Stomach (tissue), 9 donors: ENCODE results near the gene APOL2. TPM values are rescaled to one million over a fixed set of nuclear protein-coding genes. Genes with fewer than 3 reads are reported as not detected.

Experiments used
- DNase-seq, 2 donors: peaks; one replicate each; pipeline versions ENCODE4 v3.0.0 to v3.0.0-alpha.2; 2013 to 2019
- H3K27ac ChIP-seq, 5 donors: fragments of 200-600 bp in 4 of 5; sonication (generic) in 4 of 5; one replicate each; pipeline ENCODE4 v1.5.1; 2013 to 2019; ENCODE audit warnings: mild to moderate bottlenecking in 1 of 5, moderate library complexity in 1 of 5
- H3K27me3 ChIP-seq, 3 donors: fragments of 200-600 bp; sonication (generic); one replicate each; pipeline ENCODE4 v1.5.1; 2017 to 2019; ENCODE audit warnings: mixed run types in 1 of 3
- H3K36me3 ChIP-seq, 4 donors: fragments of 200-600 bp; sonication (generic); 1 replicate in 3 of 4; 2 replicates in 1 of 4; pipeline ENCODE4 v1.5.1; 2016 to 2019
- H3K4me1 ChIP-seq, 4 donors: fragments of 200-600 bp; sonication (generic); one replicate each; pipeline ENCODE4 v1.5.1; 2016 to 2019
- H3K4me3 ChIP-seq, 4 donors: fragments of 200-600 bp; sonication (generic) in 3 of 4; one replicate each; pipeline ENCODE4 v1.5.1; 2016 to 2019; ENCODE audit warnings: mild to moderate bottlenecking in 1 of 4
- H3K9me3 ChIP-seq, 4 donors: fragments of 200-600 bp; sonication (generic); one replicate each; pipeline ENCODE4 v1.5.1; 2016 to 2019
- CTCF ChIP-seq, 7 experiments: fragments of 450-650 bp in 4 of 7; fragments of 200-600 bp in 3 of 7; sonication (generic) in 3 of 7; IDR thresholded peaks; one replicate each; pipeline ENCODE4 v1.5.1; 2016 to 2019; ENCODE audit warnings: antibody characterized with exemption in 7 of 7, control low read depth in 2 of 7, mild to moderate bottlenecking in 1 of 7
- EP300 ChIP-seq: sonication (generic); formaldehyde crosslinking; IDR thresholded peaks from one replicate; pipeline ENCODE4 v1.6.1; 2017; ENCODE audit warnings: antibody characterized with exemption
- POLR2A ChIP-seq, 4 donors: fragments of 450-650 bp; IDR thresholded peaks; one replicate each; pipeline ENCODE4 v1.6.1; 2016; ENCODE audit warnings: antibody characterized with exemption in 4 of 4, control low read depth in 2 of 4, mild to moderate bottlenecking in 1 of 4, moderate library complexity in 1 of 4
- POLR2AphosphoS5 ChIP-seq, 3 donors: sonication (generic); formaldehyde crosslinking; IDR thresholded peaks; one replicate each; pipeline ENCODE4 v1.6.1; 2016; ENCODE audit warnings: antibody characterized with exemption in 3 of 3
- WGBS, 5 donors: extraction: QIAGEN DNeasy Blood & Tissue Kit in 3 of 5; methylation state at CpG; one replicate each; pipeline versions ENCODE4 v1.1.5 to v1.1.7; 2013 to 2018; 5-methylcytosine and 5-hydroxymethylcytosine counted together
- intact Hi-C: fragments of 100-400 bp; cut with DNase I; formaldehyde crosslinking; loops from one replicate; pipeline ENCODE4 v1.15.1; 2023; ENCODE audit warnings: low total_unique reads
- polyA plus RNA-seq, 3 donors: library from polyadenylated mRNA; stranded (reverse); fragments of 200-250 nt; gene quantifications; one replicate each; pipeline ENCODE4 v1.2.3, GENCODE V29; 2013
- total RNA-seq, 5 donors: library from RNA; depleted of rRNA; stranded (reverse); fragments of >200 nt; gene quantifications; one replicate each; pipeline versions ENCODE4 v1.1.0 to v1.2.3, GENCODE V29; 2014 to 2016
- donor health status: healthy with polysubstance abuse.
- donor health status: Bipolar disorder and iron deficiency.
- donor health status: healthy.

Gene APOL2
- total and polyA plus RNA-seq, 8 donors = 11.6 to 101 (median 35.5) TPM

GRCh38 chr22:36244522-36245391 is 5.4 kb upstream of the APOL2 start:
- Histone ChIP-seq H3K4me1 (peaks cover 11 to 24% (median 15%) of the 10 kb centered on the region in 4 donors), H3K4me3 (no peak overlapping the region), H3K36me3 (no peaks in the 10 kb centered on the region), H3K9me3 (no peaks in the 10 kb centered on the region), H3K27ac (peak overlapping the region in 3 of 5 donors; percentile 63 to 70 (median 69)), H3K27me3 (no peaks in the 10 kb centered on the region)
- DNase-seq = no peak
- TF ChIP-seq POLR2A (IDR thresholded peaks at IDR 0.05) (no peak), CTCF (IDR thresholded peaks at IDR 0.05) (no peak), EP300 (no peak), POLR2AphosphoS5 (IDR thresholded peaks at IDR 0.05) (no peak)
- WGBS, 5 donors = 64 to 87% (median 84%) methylated on average over 5 of the region's 5 CpGs
- intact Hi-C loops = no loop called here

GRCh38 chr22:36243986-36244385 is 4.7 kb upstream of the APOL2 start:
- no peak for DNase-seq
- peak overlapping the region in 3 of 5 donors; percentile 63 to 70 (median 69) for H3K27ac ChIP-seq
- WGBS, 5 donors = 60 to 77% (median 67%) methylated on average over 5 of the region's 5 CpGs
- peaks cover 13 to 27% (median 19%) of the 10 kb centered on the region in 4 donors for H3K4me1 ChIP-seq
- TF ChIP-seq POLR2A (IDR thresholded peaks at IDR 0.05) (no peak), CTCF (IDR thresholded peaks at IDR 0.05) (no peak), EP300 (no peak), POLR2AphosphoS5 (IDR thresholded peaks at IDR 0.05) (no peak)
- H3K9me3 ChIP-seq = no peaks in the 10 kb centered on the region
- no peaks in the 10 kb centered on the region for H3K36me3 ChIP-seq
- no peaks in the 10 kb centered on the region for H3K27me3 ChIP-seq
- no peak overlapping the region for H3K4me3 ChIP-seq
- intact Hi-C loops = no loop called here

- H3K9me3 ChIP-seq = no peaks in the 10 kb centered on the region
- intact Hi-C loops = no loop called here
- H3K27me3 ChIP-seq = no peaks in the 10 kb centered on the region
- peaks cover 40 to 60% (median 54%) of the 10 kb centered on the region in 4 donors for H3K4me1 ChIP-seq
- 0 to 2% (median 0%) methylated on average over 4 of the region's 4 CpGs for WGBS, 5 donors
- DNase-seq = no peak
- peak overlapping the region; percentile 56 to 71 (median 68) for H3K4me3 ChIP-seq
- TF ChIP-seq EP300 = no peak
- no peak for TF ChIP-seq CTCF (IDR thresholded peaks at IDR 0.05)
- no peak for TF ChIP-seq POLR2AphosphoS5 (IDR thresholded peaks at IDR 0.05)
- no peak for TF ChIP-seq POLR2A (IDR thresholded peaks at IDR 0.05)
- H3K36me3 ChIP-seq = peaks cover 0 to 29% (median 7%) of the 10 kb centered on the region in 4 donors
- H3K27ac ChIP-seq = peak overlapping the region; percentile 90 to 95 (median 93)
Observed at GRCh38 chr22:36239150-36239400, 252 bp downstream of the APOL2 start.

GRCh38 chr22:36238373-36239149 is 766 bp downstream of the APOL2 start:
- Histone ChIP-seq H3K27me3 (no peaks in the 10 kb centered on the region), H3K27ac (peak overlapping the region; percentile 90 to 95 (median 93)), H3K4me1 (peaks cover 37 to 60% (median 52%) of the 10 kb centered on the region in 4 donors), H3K36me3 (peaks cover 0 to 33% (median 11%) of the 10 kb centered on the region in 4 donors), H3K9me3 (no peaks in the 10 kb centered on the region), H3K4me3 (peak overlapping the region; percentile 56 to 71 (median 68))
- intact Hi-C loops = no loop called here
- 0 to 4% (median 0%) methylated on average over 4 to 5 of the region's 5 CpGs for WGBS, 5 donors
- TF ChIP-seq EP300 = no peak
- no peak for TF ChIP-seq CTCF (IDR thresholded peaks at IDR 0.05)
- TF ChIP-seq POLR2AphosphoS5 (IDR thresholded peaks at IDR 0.05) = no peak
- TF ChIP-seq POLR2A (IDR thresholded peaks at IDR 0.05) = no peak
- DNase-seq = peak in 1 of 2 donors; percentile 74
